Adipose tissue (tissue), 3 donors: Measurements from ENCODE around the gene ZC3H7A. TPM values are rescaled to one million over a fixed set of nuclear protein-coding genes. Genes with fewer than 3 reads are reported as not detected.

Experiments used
- H3K27ac ChIP-seq: one replicate; pipeline ENCODE4 v1.5.1; 2013; ENCODE audit warnings: low read depth, low read length
- WGBS, 3 donors: extraction: QIAGEN DNeasy Blood & Tissue Kit; methylation state at CpG; one replicate each; pipeline ENCODE4 v1.1.7; 2013; 5-methylcytosine and 5-hydroxymethylcytosine counted together
- polyA plus RNA-seq, 3 donors: library from polyadenylated mRNA; stranded (reverse); fragments of 200-250 nt; gene quantifications; one replicate each; pipeline ENCODE4 v1.2.3, GENCODE V29; 2013
- donor health status: healthy with polysubstance abuse.
- donor health status: Bipolar disorder and iron deficiency.
- donor health status: healthy.

ZC3H7A gene
- polyA plus RNA-seq, 3 donors = 20.9 to 37.1 (median 23.4) TPM

DNA sequence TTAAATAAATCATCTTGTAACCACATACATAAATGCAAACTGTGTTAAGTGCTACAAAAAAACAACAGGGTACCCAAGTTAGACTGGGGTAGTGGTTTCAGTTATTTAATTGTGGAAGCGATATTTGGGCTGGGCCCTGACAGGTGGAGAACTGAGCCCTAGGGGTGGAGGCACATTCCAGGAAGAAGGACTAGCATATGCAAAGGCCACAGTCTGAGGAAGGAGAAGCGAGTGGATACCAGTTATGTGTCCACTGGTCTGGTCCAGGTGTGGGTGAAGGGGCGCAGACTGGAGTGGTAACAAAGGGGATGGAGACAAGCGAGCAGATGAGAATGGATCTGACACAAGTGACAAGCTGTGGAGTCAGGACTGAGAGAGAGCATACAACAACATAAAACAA is 77.3 kb downstream of the ZC3H7A start:
- H3K27ac ChIP-seq = no peak overlapping the region
- 96 to 99% (median 96%) methylated on average over 4 of the region's 4 CpGs for WGBS, 3 donors

DNA sequence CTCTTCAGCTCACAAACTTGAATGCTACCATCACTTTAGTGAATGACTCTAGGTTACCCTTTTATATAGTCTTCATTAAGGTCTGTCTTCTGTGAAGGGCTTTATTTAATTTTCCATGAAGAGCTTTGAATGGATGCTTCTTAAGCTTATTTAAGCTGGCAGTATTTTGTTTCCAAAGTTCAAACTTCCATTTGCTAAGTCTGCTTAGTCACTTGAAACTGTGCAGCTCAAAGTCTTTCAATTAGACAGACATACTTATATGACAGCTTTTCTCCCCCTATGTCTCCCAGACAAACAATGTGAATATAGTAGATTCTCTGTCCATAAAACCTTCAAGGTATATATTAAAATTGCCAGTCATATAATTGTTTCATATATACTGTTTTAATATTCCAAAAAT is 77.9 kb downstream of the ZC3H7A start:
- no peak overlapping the region for H3K27ac ChIP-seq

DNA sequence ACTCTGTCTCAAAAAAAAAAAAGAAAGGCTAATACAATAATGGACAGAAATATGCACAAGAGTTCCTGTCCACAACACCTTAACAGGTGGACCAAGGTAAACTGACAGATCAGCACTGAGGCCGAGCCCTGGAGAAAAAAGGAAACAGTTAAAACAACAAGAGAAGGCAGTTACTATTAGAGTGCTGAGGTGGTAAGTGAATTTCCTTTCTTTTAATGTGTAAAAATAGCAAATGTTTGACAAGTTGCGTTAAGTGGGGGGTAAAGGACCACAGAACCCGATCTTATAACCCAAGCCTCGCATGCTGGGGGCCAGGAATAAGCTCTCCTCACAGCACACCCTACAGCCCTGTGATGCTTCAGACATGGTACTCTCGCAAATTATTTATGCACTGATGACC is 79.2 kb downstream of the ZC3H7A start:
- WGBS, 3 donors = 61 to 79% (median 66%) methylated on average over 5 of the region's 5 CpGs
- no peak overlapping the region for H3K27ac ChIP-seq

DNA sequence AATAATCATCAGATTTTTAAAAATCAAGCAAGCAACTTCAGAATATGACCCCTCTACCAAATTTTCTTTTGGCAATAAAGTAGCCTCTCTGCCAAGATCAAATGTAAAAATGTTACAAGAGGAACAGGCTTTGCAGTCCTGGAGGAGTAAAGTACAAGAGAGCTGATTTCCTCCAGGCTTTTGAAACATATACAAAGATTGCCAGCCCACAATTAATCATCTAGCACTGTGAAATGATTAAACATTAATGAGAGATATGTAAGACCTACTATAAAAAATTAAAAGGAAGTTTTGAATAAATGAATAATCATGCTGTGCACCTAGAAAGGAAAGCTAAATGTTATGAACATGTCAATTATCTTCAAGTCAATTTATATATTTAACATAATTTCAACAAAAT is 80.7 kb downstream of the ZC3H7A start:
- no peak overlapping the region for H3K27ac ChIP-seq

DNA sequence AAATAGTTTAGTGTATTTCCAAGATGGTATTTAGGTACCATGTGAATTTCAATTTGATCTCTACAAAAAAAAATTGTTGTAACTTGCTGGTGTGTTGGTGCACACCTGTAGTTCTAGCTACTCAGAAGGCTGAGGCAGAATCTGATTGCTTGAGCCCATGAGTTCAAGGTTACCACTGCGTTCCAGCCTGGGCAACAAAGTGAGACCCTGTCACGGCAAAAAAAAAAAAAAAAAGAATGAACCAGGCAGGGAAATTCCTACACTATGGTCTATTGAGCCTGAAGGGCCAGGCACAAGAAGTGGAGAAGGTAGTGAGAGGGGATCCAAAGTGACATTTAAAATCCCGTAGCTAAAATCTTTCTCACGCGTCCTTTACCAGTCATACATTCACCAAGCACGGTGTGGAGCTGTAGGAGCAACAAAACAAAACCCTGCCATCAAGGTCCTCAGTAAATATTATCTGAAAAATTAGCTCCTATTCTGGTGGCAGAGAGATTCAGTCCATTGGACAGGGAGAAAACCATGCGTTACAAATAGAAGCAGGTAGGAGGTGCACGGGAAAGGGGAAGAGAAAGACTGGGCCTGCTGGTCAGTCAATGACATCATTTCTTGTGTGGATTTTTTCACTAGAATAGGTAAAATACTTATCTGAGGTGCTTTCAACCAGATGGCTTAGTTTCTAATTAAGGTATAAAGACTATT is 81.7 kb downstream of the ZC3H7A start:
- H3K27ac ChIP-seq = no peak overlapping the region
- WGBS, 3 donors = 32 to 89% (median 82%) methylated on average over 8 of the region's 8 CpGs

DNA sequence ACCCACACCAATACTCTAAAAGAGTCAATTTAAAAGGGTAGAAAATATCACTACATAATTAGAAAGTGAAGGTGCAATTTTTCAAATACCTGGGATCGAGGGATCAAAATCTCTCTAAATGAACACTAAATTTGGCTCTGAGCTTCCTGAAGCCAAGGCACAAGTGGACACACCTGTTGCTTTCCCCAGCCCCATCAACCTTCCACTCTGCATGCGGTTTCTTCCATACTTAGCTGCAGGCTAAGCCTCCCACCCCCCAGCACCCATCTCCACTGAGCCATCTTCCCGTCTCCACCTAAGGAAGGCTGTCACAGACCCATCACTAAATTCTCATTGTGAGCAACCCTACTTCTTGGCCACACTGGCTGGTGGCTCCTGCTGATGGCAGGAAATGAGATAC is 84.9 kb downstream of the ZC3H7A start:
- 52 to 98% (median 97%) methylated on average over 3 of the region's 3 CpGs for WGBS, 3 donors
- no peak overlapping the region for H3K27ac ChIP-seq

DNA sequence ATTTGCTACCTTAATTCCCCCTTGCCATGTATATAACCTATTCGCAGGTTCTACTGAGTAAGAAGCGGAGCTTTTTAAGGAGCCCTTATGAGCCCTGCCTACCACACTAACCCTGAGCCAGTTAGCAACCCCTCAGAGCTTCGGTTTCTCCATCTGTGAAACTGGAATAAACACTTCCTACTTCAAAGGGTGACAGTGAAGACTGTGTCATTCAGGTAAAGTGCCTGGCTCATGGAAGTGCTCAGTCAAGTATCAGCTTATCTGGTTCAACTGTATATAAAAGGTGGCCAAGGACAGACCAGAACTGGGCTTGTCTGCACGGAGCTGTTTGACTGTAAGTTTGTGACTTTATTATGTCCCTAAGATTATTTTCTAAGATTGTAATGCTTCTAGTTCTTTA is 85.4 kb downstream of the ZC3H7A start:
- H3K27ac ChIP-seq = no peak overlapping the region
- 65 to 96% (median 93%) methylated on average over 4 of the region's 4 CpGs for WGBS, 3 donors

DNA sequence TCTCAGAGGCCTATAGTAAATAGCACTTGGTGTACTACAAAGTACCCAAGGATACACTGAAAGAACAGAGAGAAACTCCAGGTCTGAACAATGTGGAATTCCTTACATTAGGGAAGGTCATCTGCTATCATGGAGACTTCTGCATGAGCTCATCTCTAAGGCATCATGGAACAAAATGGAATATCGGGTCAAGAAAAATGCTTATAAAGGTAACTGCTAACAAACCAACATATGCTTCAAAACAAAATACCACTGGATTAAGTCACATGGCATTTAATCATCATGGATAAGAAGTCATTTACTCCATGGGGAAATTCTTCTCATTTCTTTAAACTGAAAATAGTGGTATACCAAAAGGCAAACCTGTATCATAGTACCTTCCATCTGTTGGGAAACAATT is 88.6 kb downstream of the ZC3H7A start:
- 86 to 88% (median 87%) methylated on average over 1 of the region's 1 CpG for WGBS, 3 donors
- H3K27ac ChIP-seq = no peak overlapping the region

DNA sequence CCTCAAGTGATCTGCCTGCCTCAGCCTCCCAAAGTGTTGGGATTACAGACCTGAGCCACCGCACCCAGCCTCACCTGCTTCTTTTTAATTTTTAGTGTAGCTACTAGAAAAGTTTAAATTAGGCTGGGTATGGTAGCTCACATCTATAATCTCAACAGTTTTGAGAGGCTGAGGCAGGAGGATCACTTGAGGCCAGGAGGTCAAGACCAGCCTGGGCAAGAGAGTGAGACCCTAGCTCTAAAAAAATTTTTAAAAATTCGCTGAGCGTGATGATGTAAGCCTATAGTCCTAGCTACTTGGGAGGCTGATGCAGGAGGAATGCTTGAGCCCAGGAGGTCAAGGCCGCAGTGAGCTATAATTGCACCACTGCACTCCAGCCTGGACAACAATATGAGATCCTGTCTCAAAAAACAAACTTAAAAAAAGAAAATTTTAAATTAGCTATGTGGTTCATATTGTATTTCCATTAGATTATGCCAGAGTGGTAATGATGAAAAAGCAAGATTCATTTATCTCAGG is 89.3 kb downstream of the ZC3H7A start:
- H3K27ac ChIP-seq = no peak overlapping the region

DNA sequence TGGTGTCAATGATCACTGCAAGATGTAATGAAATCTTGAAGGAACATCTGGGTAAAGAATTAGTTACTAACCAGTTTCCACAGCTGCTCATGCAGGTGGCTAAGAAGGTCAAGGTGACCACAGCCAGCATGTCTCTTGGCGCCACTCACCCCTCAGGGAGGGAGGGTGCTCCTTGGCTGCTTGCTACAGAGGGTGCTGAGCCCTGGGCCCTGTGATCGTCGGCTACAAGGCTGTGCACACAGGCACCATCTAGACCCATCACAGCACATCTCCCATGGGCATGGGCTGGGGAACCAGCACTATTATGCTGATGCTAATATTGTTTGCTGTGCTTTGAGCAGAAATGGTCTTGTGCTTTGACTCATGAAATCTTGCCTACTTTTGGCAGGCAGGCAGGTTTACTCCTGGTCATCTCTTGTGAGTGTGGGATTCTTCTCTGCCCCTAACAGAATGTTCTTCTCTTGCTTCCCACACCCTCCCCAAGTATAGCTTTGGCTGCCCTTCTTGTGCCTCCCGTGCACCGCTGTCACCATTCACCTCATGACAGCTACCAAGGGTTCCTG is 90.8 kb downstream of the ZC3H7A start:
- H3K27ac ChIP-seq = no peak overlapping the region
- WGBS, 3 donors = 51 to 85% (median 83%) methylated on average over 5 of the region's 5 CpGs

More for the DNA sequence above, 89.3 kb downstream of the ZC3H7A start:
- WGBS, 3 donors = 94 to 96% (median 95%) methylated on average over 4 of the region's 4 CpGs

DNA sequence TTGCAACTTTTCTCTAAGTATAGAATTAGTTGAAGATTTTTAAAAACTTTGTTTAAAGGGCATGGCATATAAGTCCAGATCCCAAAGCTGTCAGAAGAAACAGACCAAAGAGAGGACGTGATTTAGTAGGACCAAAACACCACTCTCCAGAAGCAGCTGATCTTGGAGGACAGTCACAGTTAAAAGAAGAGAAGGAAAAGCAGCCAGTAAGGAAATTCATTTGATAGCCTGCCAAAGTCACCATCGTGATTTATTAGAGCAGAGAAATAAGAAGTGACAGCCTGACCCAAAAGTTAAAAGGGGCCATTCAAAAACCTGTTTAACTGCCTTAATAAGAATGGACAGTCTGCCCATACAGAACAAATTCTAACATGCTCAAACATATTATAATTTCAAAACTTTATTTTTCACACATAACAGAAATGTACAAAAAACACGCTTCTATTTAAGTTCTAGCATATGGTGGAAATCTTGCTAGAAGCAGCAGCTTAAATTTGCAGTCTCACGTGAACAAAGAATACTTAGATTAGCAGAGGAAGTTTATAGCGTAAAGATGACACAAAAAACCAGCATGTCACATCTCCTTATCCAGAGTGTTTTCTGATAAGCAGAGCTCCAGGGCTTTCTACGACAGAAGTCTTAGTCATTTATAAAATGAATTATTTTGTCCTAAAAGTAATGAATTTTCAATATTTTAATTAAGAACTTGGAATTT is 91.6 kb downstream of the ZC3H7A start:
- WGBS, 3 donors = 47 to 75% (median 64%) methylated on average over 6 of the region's 6 CpGs
- H3K27ac ChIP-seq = no peak overlapping the region

Other genes with a start within 250 kb of the ZC3H7A start
- gene LITAF, start 210.3 kb downstream of the ZC3H7A start, polyA plus RNA-seq = 100 to 1,000 TPM in 2 of 3 donors, 10 to 100 TPM in 1; 21.6 to 181 (median 148) TPM
- 10 to 100 TPM in 2 of 3 donors, 1 to 10 TPM in 1; 8.6 to 39.9 (median 33.2) TPM for gene SNN, start 128.8 kb downstream of the ZC3H7A start, polyA plus RNA-seq
- 10 to 100 TPM; 29.7 to 47.3 (median 35.5) TPM for gene TXNDC11, start 54.4 kb downstream of the ZC3H7A start, polyA plus RNA-seq
- gene RSL1D1, start 54.3 kb upstream of the ZC3H7A start, polyA plus RNA-seq = 100 to 1,000 TPM in 2 of 3 donors, 10 to 100 TPM in 1; 78.8 to 147 (median 103) TPM
- 10 to 100 TPM; 28.7 to 65.8 (median 38.6) TPM for gene GSPT1, start 118.7 kb upstream of the ZC3H7A start, polyA plus RNA-seq
- gene NPIPB2, start 144.8 kb upstream of the ZC3H7A start, polyA plus RNA-seq = 1 to 10 TPM; 3.1 to 6.2 (median 5.6) TPM
- under 1 TPM in 1 of 3 donors, not detected in 2; 0.20 TPM for gene TNFRSF17, start 168.0 kb upstream of the ZC3H7A start, polyA plus RNA-seq
- 10 to 100 TPM in 1 of 3 donors, 1 to 10 TPM in 2; 1.7 to 11.2 (median 8.5) TPM for gene SNX29, start 179.5 kb upstream of the ZC3H7A start, polyA plus RNA-seq